Measurements from ENCODE around the gene FHIT.

FHIT gene

GRCh38 chr3:60309539-60310268, 941.5 kb downstream of the FHIT start:
- no peak for DNase-seq

- no peak for DNase-seq
These were observed 942.4 kb downstream of the FHIT start for GRCh38 chr3:60308808-60309207.

- DNase-seq, result no peak
These were observed 943.6 kb downstream of the FHIT start for GRCh38 chr3:60307562-60308199.

DNA sequence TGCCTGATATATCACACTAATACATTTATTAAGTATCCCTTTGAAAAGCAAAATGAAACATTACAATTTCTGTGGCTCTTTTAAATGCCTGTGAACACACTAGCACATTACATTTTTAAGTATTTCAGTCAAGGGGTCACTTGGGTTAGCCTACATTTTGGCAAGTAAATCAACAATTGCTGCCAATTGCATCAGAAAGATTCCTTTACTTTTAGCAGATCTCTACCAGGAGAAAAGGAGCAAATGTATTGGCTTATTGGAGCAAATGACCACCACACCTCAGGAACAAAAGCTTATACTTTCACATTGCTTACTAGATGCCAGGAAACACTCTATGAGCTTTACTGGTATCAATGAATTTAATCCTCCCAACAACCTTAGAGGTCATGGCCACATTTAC, 947.1 kb downstream of the FHIT start:
- DNase-seq, result no peak

DNA sequence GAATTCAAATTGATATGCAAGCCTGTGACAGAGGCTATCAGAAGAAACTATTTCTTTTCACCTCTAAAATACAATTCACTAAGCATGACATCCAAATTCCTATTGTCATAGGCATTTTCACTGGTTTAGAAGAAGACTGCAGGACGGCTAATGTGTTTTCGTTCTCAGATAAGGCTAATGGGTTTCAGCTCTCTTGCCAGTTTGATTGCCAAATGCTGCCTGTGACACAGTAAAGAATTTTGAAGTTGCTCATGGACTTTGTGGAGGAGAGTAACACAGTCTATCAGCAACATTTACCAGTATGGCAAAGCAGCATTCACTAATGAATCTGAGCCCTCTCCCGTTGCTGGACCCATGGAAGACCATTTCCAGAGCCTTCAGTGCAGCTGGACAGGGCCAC, 948.1 kb downstream of the FHIT start:
- DNase-seq, result no peak

GRCh38 chr3:60301142-60301541, 950.1 kb downstream of the FHIT start:
- DNase-seq, result no peak

GRCh38 chr3:60298141-60298540, 953.1 kb downstream of the FHIT start:
- no peak for DNase-seq

DNA sequence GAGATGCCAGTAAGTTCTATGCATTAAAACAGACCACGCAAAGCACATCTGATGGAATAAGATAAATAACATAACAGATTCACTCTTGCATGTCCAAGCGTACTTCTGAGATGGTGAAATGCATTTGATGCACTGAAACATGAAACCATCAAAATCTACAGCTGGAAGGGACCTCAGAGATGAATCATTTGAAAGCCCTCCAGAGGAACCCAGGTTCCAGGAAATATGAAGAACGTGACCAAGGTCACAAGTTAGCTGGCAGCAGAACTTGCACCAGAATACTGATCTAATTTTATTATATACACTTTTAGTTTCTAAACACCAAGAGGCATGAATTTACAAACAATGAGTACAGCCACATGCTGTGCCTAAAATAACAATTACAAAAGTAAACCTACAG, 957.1 kb downstream of the FHIT start:
- DNase-seq, result peak; percentile 38

GRCh38 chr3:60291115-60291514, 960.1 kb downstream of the FHIT start:
- no peak for DNase-seq

DNA sequence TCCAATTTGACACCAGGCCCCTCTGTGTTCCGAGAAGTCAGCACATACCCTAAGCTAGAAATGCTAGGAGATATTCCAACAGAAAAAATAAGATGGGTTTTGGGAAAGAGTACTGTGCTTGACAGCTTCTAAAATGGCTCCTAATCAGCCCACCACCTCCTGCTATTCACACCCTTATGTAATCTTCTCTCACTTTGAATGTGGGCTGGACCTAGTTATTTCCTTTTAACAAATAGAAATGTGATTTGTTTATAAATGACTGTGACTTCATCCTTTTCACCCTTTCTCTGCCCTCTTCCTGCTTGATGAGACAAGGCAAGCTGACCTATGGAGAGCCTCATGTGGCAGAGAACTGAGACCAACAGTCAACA, 961.1 kb downstream of the FHIT start:
- DNase-seq, result no peak

- no peak for DNase-seq
These were observed 961.7 kb downstream of the FHIT start for GRCh38 chr3:60289341-60290121.

DNA sequence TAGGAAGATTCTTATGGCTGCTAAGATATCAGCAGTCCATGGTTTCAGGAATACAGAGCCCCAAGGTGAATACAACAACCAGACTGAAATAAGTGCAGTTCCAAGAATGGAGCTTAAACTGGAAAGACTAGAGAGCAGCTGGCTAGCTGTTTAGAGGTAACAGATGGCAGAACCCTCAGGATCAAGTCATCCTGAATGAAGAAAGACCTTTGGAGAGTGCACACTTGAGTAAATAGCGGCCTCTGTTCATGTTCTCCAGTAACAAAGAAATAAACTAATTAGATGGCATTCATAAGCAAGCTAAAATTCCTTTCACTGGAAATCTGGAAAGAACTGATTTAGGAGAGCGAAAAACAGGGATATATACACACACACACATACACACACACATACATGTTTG, 968.4 kb downstream of the FHIT start:
- DNase-seq, result no peak

DNA sequence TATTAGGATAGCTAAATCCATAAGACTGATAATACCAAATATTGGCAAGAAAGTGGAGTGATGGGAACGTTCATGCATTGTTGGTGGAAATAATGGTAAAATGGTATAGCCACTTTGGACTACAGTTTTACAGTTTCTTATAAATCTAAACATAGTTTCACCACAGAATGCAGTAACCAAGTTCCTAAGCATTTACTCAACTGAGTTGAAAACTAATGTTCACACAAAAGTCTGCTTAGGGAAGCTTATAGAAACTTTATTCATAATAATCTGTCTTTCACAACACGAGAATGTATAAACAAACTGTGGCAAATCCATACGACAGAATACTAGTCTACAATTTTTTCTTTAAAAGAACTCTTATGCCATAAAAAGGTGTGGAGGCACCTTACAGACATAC, 969.3 kb downstream of the FHIT start:
- no peak for DNase-seq

DNA sequence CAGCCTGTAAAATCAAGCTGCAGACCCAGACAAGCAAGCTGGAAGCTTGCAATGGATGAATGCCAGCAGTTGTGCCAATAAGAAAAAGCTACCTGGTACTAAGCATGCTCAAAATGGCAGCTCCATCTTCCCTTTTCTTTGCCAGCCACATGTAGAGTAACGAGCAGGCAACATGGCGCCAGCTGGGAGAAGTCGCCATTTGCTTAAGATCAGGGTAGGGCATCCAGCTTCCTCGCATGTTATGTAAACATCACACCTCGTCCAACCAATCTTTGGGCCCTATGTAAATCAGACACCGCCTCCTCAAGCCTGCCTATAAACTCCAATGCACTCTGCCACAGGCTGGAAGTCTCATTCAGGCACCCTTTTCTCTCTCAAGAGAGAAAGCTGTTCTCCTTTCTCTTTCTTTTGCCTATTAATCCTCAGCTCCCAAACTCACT, 973.9 kb downstream of the FHIT start:
- no peak for DNase-seq

DNA sequence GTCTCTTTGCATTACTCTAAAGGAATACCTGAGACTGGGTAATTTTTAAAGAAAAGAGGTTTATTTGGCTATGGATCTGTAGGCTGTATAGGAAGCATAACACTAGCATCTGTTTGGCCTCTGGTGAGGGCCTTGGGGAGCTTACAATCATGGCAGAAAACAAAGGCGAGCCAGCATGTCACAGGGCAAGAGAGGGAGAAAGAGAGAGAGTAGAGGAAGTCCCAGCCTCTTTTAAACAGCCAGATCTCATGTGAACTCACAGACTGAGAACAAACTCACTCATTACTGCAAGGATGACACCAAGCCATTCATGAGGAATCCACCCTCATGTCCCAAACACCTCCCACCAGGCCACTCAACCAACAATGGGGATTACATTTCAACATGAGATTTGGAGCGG, 974.6 kb downstream of the FHIT start:
- DNase-seq, result no peak

- DNase-seq, result no peak
These were observed 976.6 kb downstream of the FHIT start for GRCh38 chr3:60274646-60275045.

GRCh38 chr3:60274098-60274497, 977.2 kb downstream of the FHIT start:
- no peak for DNase-seq

DNA sequence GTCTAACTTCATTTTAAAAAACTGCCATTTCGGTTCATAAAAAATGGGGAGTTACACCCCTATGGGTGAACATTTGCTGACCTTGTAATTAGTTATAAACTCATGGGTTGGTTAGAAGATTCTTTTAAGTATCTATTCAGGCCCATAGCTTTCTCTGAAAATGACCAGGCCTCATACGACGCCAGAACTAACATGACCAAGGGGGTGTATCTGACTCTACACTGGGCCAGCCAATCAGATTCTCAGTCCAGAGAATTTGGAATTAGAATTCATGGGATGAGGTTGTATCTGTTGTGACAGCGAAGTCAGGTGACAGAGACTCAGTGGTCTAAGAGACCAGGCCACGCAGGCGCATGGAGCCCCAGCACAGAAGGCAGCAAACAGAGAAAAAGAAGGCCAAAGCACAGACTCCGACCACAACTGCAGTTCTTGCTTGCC, 981.4 kb downstream of the FHIT start:
- no peak for DNase-seq

DNA sequence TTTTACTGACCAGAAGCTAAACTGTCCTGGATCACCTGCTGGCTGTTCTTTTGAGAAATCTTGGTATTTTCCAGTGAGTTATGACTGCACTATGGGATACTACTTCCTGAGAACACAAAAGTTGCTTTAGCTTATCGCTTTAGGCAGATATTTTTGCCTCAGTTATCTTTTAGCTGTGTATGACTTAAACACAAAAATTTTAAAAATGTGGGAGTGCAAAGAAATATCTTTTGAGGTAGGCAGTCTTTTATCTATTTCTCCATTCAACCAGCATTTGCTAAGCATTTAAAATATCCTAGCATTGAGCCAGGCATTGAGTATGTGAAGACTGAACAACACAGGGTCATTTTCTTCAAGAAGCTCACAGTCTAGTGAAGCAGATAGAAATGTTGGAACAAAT, 981.9 kb downstream of the FHIT start:
- no peak for DNase-seq

DNA sequence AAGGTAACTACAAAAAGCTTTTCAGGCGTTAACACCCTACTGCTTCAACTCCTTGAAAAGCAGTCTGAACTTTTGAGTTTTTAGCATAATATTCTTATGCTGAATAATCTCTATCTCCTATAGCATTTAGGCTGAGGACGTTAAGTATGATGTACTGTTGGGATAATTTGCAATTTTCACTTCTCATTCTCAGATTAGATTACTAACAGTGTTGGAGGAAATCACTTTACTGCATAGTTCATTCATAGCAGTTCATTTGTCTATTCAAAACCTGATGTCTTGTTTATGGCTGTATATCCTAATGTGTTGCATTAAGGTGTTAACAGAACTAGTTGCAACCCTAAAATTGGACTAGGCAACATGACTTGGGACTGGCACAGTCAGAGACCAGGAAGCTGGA, 983.1 kb downstream of the FHIT start:
- DNase-seq, result no peak

- DNase-seq, result no peak
These were observed 984.8 kb downstream of the FHIT start for GRCh38 chr3:60266444-60266843.

DNA sequence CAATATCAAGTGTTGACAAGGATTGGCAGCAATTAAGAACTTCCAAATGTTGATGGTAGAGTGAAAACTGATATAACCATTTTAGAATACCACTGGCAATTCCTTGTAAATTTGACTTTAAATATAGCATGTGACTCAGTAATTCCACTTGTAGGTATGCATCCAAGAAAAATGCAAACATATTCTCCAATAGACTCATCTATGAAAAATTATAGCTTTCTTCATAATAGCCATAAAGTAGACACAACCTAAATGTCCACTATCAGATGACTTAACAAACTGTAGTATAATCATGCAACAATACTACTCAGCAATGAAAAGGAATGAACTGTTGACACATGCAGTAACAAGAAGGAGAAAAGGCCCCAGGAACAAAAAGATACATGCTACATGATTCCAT, 988.1 kb downstream of the FHIT start:
- no peak for DNase-seq

DNA sequence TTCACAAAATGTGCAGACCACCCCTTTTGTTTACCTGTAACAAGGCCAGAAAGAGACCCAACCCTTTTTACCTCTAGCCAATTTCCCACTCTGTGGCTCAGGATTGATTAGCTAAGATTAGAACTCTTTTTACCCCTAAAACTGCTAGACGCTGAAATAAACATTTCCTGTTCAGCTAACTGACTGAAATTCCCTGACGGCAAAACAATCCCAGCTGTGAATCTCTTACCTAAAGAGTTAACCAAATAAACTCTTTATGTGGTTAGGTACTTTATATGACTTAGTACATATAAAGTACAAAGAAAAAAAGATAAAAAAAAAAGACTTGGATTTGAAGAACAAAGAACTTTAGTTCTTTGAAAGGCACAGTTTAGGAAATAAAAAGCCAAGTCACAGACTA, 988.7 kb downstream of the FHIT start:
- DNase-seq, result no peak

- no peak for DNase-seq
These were observed 990.7 kb downstream of the FHIT start for GRCh38 chr3:60260546-60260945.

All from NCI-H345 (cell line).